Measurements from ENCODE around the gene ZSWIM3.

DNA sequence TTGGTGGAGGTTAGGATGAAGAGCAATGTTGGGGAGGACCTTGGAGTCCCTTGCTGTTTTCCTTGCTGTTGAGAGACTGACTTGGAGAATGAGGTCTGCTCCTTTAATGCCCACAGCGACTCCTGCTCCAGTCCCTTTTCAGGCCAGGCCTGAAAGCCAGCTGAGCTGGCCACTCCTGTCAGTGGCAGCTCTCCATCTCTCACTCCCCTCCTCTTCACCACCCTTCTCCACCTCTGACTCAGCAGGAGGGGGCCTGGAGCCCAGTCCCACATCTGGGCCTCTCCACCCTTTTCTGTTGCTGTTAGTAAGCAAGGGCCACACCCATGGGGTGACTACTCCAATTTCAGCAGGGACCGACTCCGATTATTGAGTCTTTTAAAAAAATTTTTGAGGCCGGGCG, 21.6 kb upstream of the ZSWIM3 start:
- TF ChIP-seq, protein P1, sequence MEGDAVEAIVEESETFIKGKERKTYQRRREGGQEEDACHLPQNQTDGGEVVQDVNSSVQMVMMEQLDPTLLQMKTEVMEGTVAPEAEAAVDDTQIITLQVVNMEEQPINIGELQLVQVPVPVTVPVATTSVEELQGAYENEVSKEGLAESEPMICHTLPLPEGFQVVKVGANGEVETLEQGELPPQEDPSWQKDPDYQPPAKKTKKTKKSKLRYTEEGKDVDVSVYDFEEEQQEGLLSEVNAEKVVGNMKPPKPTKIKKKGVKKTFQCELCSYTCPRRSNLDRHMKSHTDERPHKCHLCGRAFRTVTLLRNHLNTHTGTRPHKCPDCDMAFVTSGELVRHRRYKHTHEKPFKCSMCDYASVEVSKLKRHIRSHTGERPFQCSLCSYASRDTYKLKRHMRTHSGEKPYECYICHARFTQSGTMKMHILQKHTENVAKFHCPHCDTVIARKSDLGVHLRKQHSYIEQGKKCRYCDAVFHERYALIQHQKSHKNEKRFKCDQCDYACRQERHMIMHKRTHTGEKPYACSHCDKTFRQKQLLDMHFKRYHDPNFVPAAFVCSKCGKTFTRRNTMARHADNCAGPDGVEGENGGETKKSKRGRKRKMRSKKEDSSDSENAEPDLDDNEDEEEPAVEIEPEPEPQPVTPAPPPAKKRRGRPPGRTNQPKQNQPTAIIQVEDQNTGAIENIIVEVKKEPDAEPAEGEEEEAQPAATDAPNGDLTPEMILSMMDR (IDR thresholded peaks at IDR 0.05; ENCODE audit: borderline replicate concordance, extremely low read depth, low read length, poor library complexity, severe bottlenecking) = no peak
- TF ChIP-seq EZH2 (IDR thresholded peaks at IDR 0.05; ENCODE audit: borderline replicate concordance, low read depth, low read length, severe bottlenecking) = no peak

Measured in DND-41 (cell line).